ENCODE measurements around the gene FOCAD.
"Not testable (repeated sequence)": the region's sequence is repeated elsewhere in the genome, so short reads cannot be mapped to it uniquely, and the experiment has no call there.

The FOCAD gene

GRCh38 chr9:20945856-20946255, 261.8 kb downstream of the FOCAD start:
- Histone ChIP-seq H3K9me3 (ENCODE audit: control insufficient read depth in 2 of 2, low read length in 2 of 2) (no peaks in the 10 kb centered on the region), H3K36me3 (ENCODE audit: control insufficient read depth in 2 of 2, insufficient read depth in 2 of 2, low read length in 2 of 2) (peaks cover 5 to 7% of the 10 kb centered on the region in 2 donors), H3K9ac (ENCODE audit: low read depth in 1 of 2, low read length in 2 of 2) (no peak overlapping the region), H3K27me3 (ENCODE audit: control insufficient read depth in 2 of 2, insufficient read depth in 2 of 2, low read length in 2 of 2) (no peaks in the 10 kb centered on the region), H3K4me3 (ENCODE audit: low read length in 2 of 2) (no peak overlapping the region), H3K27ac (ENCODE audit: low read depth in 2 of 2, low read length in 2 of 2) (no peak overlapping the region), H3K4me1 (ENCODE audit: control insufficient read depth in 2 of 2, insufficient read depth in 2 of 2, low read length in 2 of 2) (no peaks in the 10 kb centered on the region)

- Histone ChIP-seq H3K27ac (ENCODE audit: low read depth in 2 of 2, low read length in 2 of 2) (no peak overlapping the region), H3K9me3 (ENCODE audit: control insufficient read depth in 2 of 2, low read length in 2 of 2) (no peaks in the 10 kb centered on the region), H3K36me3 (ENCODE audit: control insufficient read depth in 2 of 2, insufficient read depth in 2 of 2, low read length in 2 of 2) (peaks cover 17 to 20% of the 10 kb centered on the region in 2 donors), H3K27me3 (ENCODE audit: control insufficient read depth in 2 of 2, insufficient read depth in 2 of 2, low read length in 2 of 2) (no peaks in the 10 kb centered on the region), H3K4me3 (ENCODE audit: low read length in 2 of 2) (no peak overlapping the region), H3K4me1 (ENCODE audit: control insufficient read depth in 2 of 2, insufficient read depth in 2 of 2, low read length in 2 of 2) (no peaks in the 10 kb centered on the region), H3K9ac (ENCODE audit: low read depth in 1 of 2, low read length in 2 of 2) (no peak overlapping the region)
These were observed 264.6 kb downstream of the FOCAD start for GRCh38 chr9:20948703-20949102.

GRCh38 chr9:20950707-20951106, 266.6 kb downstream of the FOCAD start:
- Histone ChIP-seq H3K4me1 (ENCODE audit: control insufficient read depth in 2 of 2, insufficient read depth in 2 of 2, low read length in 2 of 2) (no peaks in the 10 kb centered on the region), H3K27ac (ENCODE audit: low read depth in 2 of 2, low read length in 2 of 2) (no peak overlapping the region), H3K9me3 (ENCODE audit: control insufficient read depth in 2 of 2, low read length in 2 of 2) (no peaks in the 10 kb centered on the region), H3K27me3 (ENCODE audit: control insufficient read depth in 2 of 2, insufficient read depth in 2 of 2, low read length in 2 of 2) (no peaks in the 10 kb centered on the region), H3K4me3 (ENCODE audit: low read length in 2 of 2) (no peak overlapping the region), H3K36me3 (ENCODE audit: control insufficient read depth in 2 of 2, insufficient read depth in 2 of 2, low read length in 2 of 2) (peaks cover 13 to 17% of the 10 kb centered on the region in 2 donors), H3K9ac (ENCODE audit: low read depth in 1 of 2, low read length in 2 of 2) (no peak overlapping the region)

- Histone ChIP-seq H3K9me3 (ENCODE audit: control insufficient read depth in 2 of 2, low read length in 2 of 2) (no peaks in the 10 kb centered on the region), H3K9ac (ENCODE audit: low read depth in 1 of 2, low read length in 2 of 2) (no peak overlapping the region)
These were observed 278.6 kb downstream of the FOCAD start for GRCh38 chr9:20962536-20963225.

GRCh38 chr9:20972684-20973083, 288.6 kb downstream of the FOCAD start:
- H3K4me3 ChIP-seq (ENCODE audit: low read length in 2 of 2), result no peak overlapping the region
- H3K9ac ChIP-seq (ENCODE audit: low read depth in 1 of 2, low read length in 2 of 2), result no peak overlapping the region
- no peaks in the 10 kb centered on the region for H3K4me1 ChIP-seq (ENCODE audit: control insufficient read depth in 2 of 2, insufficient read depth in 2 of 2, low read length in 2 of 2)
- H3K36me3 ChIP-seq (ENCODE audit: control insufficient read depth in 2 of 2, insufficient read depth in 2 of 2, low read length in 2 of 2), result peaks cover 4 to 9% of the 10 kb centered on the region in 2 donors
- no peak overlapping the region for H3K27ac ChIP-seq (ENCODE audit: low read depth in 2 of 2, low read length in 2 of 2)
- no peaks in the 10 kb centered on the region for H3K9me3 ChIP-seq (ENCODE audit: control insufficient read depth in 2 of 2, low read length in 2 of 2)
- no peaks in the 10 kb centered on the region for H3K27me3 ChIP-seq (ENCODE audit: control insufficient read depth in 2 of 2, insufficient read depth in 2 of 2, low read length in 2 of 2)

More at GRCh38 chr9:20962536-20963225, 278.6 kb downstream of the FOCAD start:
- no peaks in the 10 kb centered on the region for H3K27me3 ChIP-seq (ENCODE audit: control insufficient read depth in 2 of 2, insufficient read depth in 2 of 2, low read length in 2 of 2)
- H3K27ac ChIP-seq (ENCODE audit: low read depth in 2 of 2, low read length in 2 of 2), result no peak overlapping the region
- no peaks in the 10 kb centered on the region for H3K4me1 ChIP-seq (ENCODE audit: control insufficient read depth in 2 of 2, insufficient read depth in 2 of 2, low read length in 2 of 2)
- H3K36me3 ChIP-seq (ENCODE audit: control insufficient read depth in 2 of 2, insufficient read depth in 2 of 2, low read length in 2 of 2), result no peaks in the 10 kb centered on the region
- H3K4me3 ChIP-seq (ENCODE audit: low read length in 2 of 2), result no peak overlapping the region

- H3K4me3 ChIP-seq (ENCODE audit: low read length in 2 of 2); H3K27ac ChIP-seq (ENCODE audit: low read depth in 2 of 2, low read length in 2 of 2); H3K9ac ChIP-seq (ENCODE audit: low read depth in 1 of 2, low read length in 2 of 2); H3K4me1 ChIP-seq (ENCODE audit: control insufficient read depth in 2 of 2, insufficient read depth in 2 of 2, low read length in 2 of 2); H3K9me3 ChIP-seq (ENCODE audit: control insufficient read depth in 2 of 2, low read length in 2 of 2); H3K27me3 ChIP-seq (ENCODE audit: control insufficient read depth in 2 of 2, insufficient read depth in 2 of 2, low read length in 2 of 2); H3K36me3 ChIP-seq (ENCODE audit: control insufficient read depth in 2 of 2, insufficient read depth in 2 of 2, low read length in 2 of 2): not testable (repeated sequence)
These were observed 289.3 kb downstream of the FOCAD start for GRCh38 chr9:20973246-20973947.

- not testable (repeated sequence) for H3K36me3 ChIP-seq (ENCODE audit: control insufficient read depth in 2 of 2, insufficient read depth in 2 of 2, low read length in 2 of 2); H3K9ac ChIP-seq (ENCODE audit: low read depth in 1 of 2, low read length in 2 of 2); H3K9me3 ChIP-seq (ENCODE audit: control insufficient read depth in 2 of 2, low read length in 2 of 2); H3K27ac ChIP-seq (ENCODE audit: low read depth in 2 of 2, low read length in 2 of 2); H3K27me3 ChIP-seq (ENCODE audit: control insufficient read depth in 2 of 2, insufficient read depth in 2 of 2, low read length in 2 of 2); H3K4me1 ChIP-seq (ENCODE audit: control insufficient read depth in 2 of 2, insufficient read depth in 2 of 2, low read length in 2 of 2); H3K4me3 ChIP-seq (ENCODE audit: low read length in 2 of 2)
These were observed 290.3 kb downstream of the FOCAD start for GRCh38 chr9:20974191-20974938.

GRCh38 chr9:20978249-20978648, 294.2 kb downstream of the FOCAD start:
- Histone ChIP-seq H3K27ac (ENCODE audit: low read depth in 2 of 2, low read length in 2 of 2) (no peak overlapping the region), H3K9me3 (ENCODE audit: control insufficient read depth in 2 of 2, low read length in 2 of 2) (no peaks in the 10 kb centered on the region), H3K4me3 (ENCODE audit: low read length in 2 of 2) (no peak overlapping the region)

GRCh38 chr9:20980832-20981455, 296.9 kb downstream of the FOCAD start:
- Histone ChIP-seq H3K4me3 (ENCODE audit: low read length in 2 of 2) (no peak overlapping the region), H3K9ac (ENCODE audit: low read depth in 1 of 2, low read length in 2 of 2) (no peak overlapping the region), H3K36me3 (ENCODE audit: control insufficient read depth in 2 of 2, insufficient read depth in 2 of 2, low read length in 2 of 2) (peaks cover 4 to 12% of the 10 kb centered on the region in 2 donors), H3K4me1 (ENCODE audit: control insufficient read depth in 2 of 2, insufficient read depth in 2 of 2, low read length in 2 of 2) (no peaks in the 10 kb centered on the region), H3K9me3 (ENCODE audit: control insufficient read depth in 2 of 2, low read length in 2 of 2) (no peaks in the 10 kb centered on the region), H3K27ac (ENCODE audit: low read depth in 2 of 2, low read length in 2 of 2) (peak overlapping the region; percentile 17 to 24), H3K27me3 (ENCODE audit: control insufficient read depth in 2 of 2, insufficient read depth in 2 of 2, low read length in 2 of 2) (no peaks in the 10 kb centered on the region)

More at GRCh38 chr9:20978249-20978648, 294.2 kb downstream of the FOCAD start:
- Histone ChIP-seq H3K27me3 (ENCODE audit: control insufficient read depth in 2 of 2, insufficient read depth in 2 of 2, low read length in 2 of 2) (no peaks in the 10 kb centered on the region), H3K36me3 (ENCODE audit: control insufficient read depth in 2 of 2, insufficient read depth in 2 of 2, low read length in 2 of 2) (peaks cover 4 to 12% of the 10 kb centered on the region in 2 donors), H3K9ac (ENCODE audit: low read depth in 1 of 2, low read length in 2 of 2) (no peak overlapping the region), H3K4me1 (ENCODE audit: control insufficient read depth in 2 of 2, insufficient read depth in 2 of 2, low read length in 2 of 2) (no peaks in the 10 kb centered on the region)

GRCh38 chr9:20981486-20981885, 297.4 kb downstream of the FOCAD start:
- H3K9me3 ChIP-seq (ENCODE audit: control insufficient read depth in 2 of 2, low read length in 2 of 2), result no peaks in the 10 kb centered on the region
- peak overlapping the region in 1 of 2 donors; percentile 24 for H3K27ac ChIP-seq (ENCODE audit: low read depth in 2 of 2, low read length in 2 of 2)
- no peaks in the 10 kb centered on the region for H3K27me3 ChIP-seq (ENCODE audit: control insufficient read depth in 2 of 2, insufficient read depth in 2 of 2, low read length in 2 of 2)
- H3K4me1 ChIP-seq (ENCODE audit: control insufficient read depth in 2 of 2, insufficient read depth in 2 of 2, low read length in 2 of 2), result no peaks in the 10 kb centered on the region
- peaks cover 3 to 12% of the 10 kb centered on the region in 2 donors for H3K36me3 ChIP-seq (ENCODE audit: control insufficient read depth in 2 of 2, insufficient read depth in 2 of 2, low read length in 2 of 2)
- H3K9ac ChIP-seq (ENCODE audit: low read depth in 1 of 2, low read length in 2 of 2), result no peak overlapping the region
- no peak overlapping the region for H3K4me3 ChIP-seq (ENCODE audit: low read length in 2 of 2)
